SK-N-SH (cell line): ENCODE data around the gene TRAK1. TPM values are rescaled to one million over a fixed set of nuclear protein-coding genes. Genes with fewer than 3 reads are reported as not detected.

ENCODE experiments used
- CTCF ChIA-PET: fragments of 300-600, 350-600 bp; formaldehyde crosslinking; extraction: SDS; loops from one replicate; lab custom pipeline; 2021; lab: Yijun Ruan, JAX
- POLR2A ChIA-PET: fragments of 350-600 bp; sonication (Branson Sonifier 250); formaldehyde crosslinking; extraction: SDS; loops from one replicate; lab custom pipeline; 2020; ENCODE audit warnings: antibody characterized with exemption, inconsistent platforms; lab: Yijun Ruan, JAX
- DNase-seq: peaks from one replicate; pipeline ENCODE4 v3.0.0; 2012
- H2AFZ ChIP-seq: fragments of 200-600 bp; sonication (generic); 2 replicates; pipeline ENCODE4 v1.8.1; 2016; ENCODE audit warnings: antibody characterized with exemption, mild to moderate bottlenecking, low read depth
- H3F3A ChIP-seq: fragments of 200-600 bp; sonication (generic); replicated peaks from 2 replicates; pipeline ENCODE3; 2016; ENCODE audit warnings: antibody characterized with exemption, mild to moderate bottlenecking; ENCODE audit not compliant: insufficient read depth
- H3K27ac ChIP-seq, 2 experiments: fragments of 200-500 bp in 1 of 2; fragments of 200-600 bp in 1 of 2; sonication (Bioruptor generic) in 1 of 2; sonication (generic), shearing (Covaris generic) in 1 of 2; 2 replicates each; pipeline versions ENCODE4 v1.5.1 to v1.6.1; 2014 to 2016; ENCODE audit warnings: low read depth in 2 of 2, inconsistent platforms in 1 of 2, low read length in 1 of 2, mild to moderate bottlenecking in 1 of 2, mixed read lengths in 1 of 2
- H3K27me3 ChIP-seq: fragments of 200-600 bp; sonication (generic), shearing (Covaris generic); 2 replicates; pipeline ENCODE4 v1.6.1; 2016; ENCODE audit warnings: mixed run types; ENCODE audit not compliant: insufficient read depth
- H3K36me3 ChIP-seq, 2 experiments: fragments of 200-500 bp in 1 of 2; fragments of 200-600 bp in 1 of 2; sonication (Bioruptor generic) in 1 of 2; sonication (generic) in 1 of 2; replicated peaks in 1 of 2; 2 replicates each; pipeline versions ENCODE3 to v1.5.1; 2014 to 2016; ENCODE audit warnings: low read length in 1 of 2, mild to moderate bottlenecking in 1 of 2; ENCODE audit not compliant: insufficient read depth in 2 of 2, control insufficient read depth in 1 of 2
- H3K4me1 ChIP-seq, 2 experiments: fragments of 200-500 bp in 1 of 2; fragments of 200-600 bp in 1 of 2; sonication (Bioruptor generic) in 1 of 2; sonication (generic), shearing (Covaris generic) in 1 of 2; 2 replicates each; pipeline versions ENCODE4 v1.5.1 to v1.6.1; 2014 to 2016; ENCODE audit warnings: low read depth in 1 of 2, low read length in 1 of 2, mixed run types in 1 of 2; ENCODE audit not compliant: insufficient read depth in 2 of 2, control insufficient read depth in 1 of 2
- H3K4me2 ChIP-seq: fragments of 200-600 bp; sonication (generic), shearing (Covaris generic); 2 replicates; pipeline ENCODE4 v1.6.1; 2017; ENCODE audit warnings: mixed run types
- H3K4me3 ChIP-seq, 2 experiments: fragments of 200-500 bp in 1 of 2; fragments of 200-600 bp in 1 of 2; sonication (Bioruptor generic) in 1 of 2; sonication (generic), shearing (Covaris generic) in 1 of 2; 2 replicates each; pipeline versions ENCODE4 v1.5.1 to v1.8.1; 2014 to 2016; ENCODE audit warnings: low read depth in 2 of 2, inconsistent platforms in 1 of 2, low read length in 1 of 2, mild to moderate bottlenecking in 1 of 2, mixed read lengths in 1 of 2, moderate library complexity in 1 of 2
- H3K79me2 ChIP-seq: fragments of 200-600 bp; sonication (generic); 2 replicates; pipeline ENCODE4 v1.8.1; 2017; ENCODE audit warnings: mild to moderate bottlenecking; ENCODE audit not compliant: insufficient read depth
- H3K9ac ChIP-seq: fragments of 200-600 bp; sonication (generic); 2 replicates; pipeline ENCODE4 v1.6.1; 2017; ENCODE audit warnings: mixed run types
- H3K9me2 ChIP-seq: fragments of 200-600 bp; sonication (generic); 2 replicates; pipeline ENCODE4 v1.6.1; 2017; ENCODE audit warnings: mixed run types
- H3K9me3 ChIP-seq: fragments of 200-600 bp; sonication (generic); 2 replicates; pipeline ENCODE4 v1.6.1; 2017; ENCODE audit warnings: mixed run types, mild to moderate bottlenecking, moderate library complexity
- H4K20me1 ChIP-seq: fragments of 200-600 bp; sonication (generic); 2 replicates; pipeline ENCODE4 v1.6.1; 2017; ENCODE audit warnings: mild to moderate bottlenecking, mixed run types; ENCODE audit not compliant: insufficient read depth
- CHD2 ChIP-seq: fragments of 150-350 bp; IDR thresholded peaks from 2 replicates; pipeline ENCODE4 v1.6.1; 2018; ENCODE audit warnings: low read length; ENCODE audit not compliant: partially characterized antibody
- ELF1 ChIP-seq: IDR thresholded peaks from 2 replicates; pipeline ENCODE4 v1.4.0; 2012
- FOXJ3 ChIP-seq: sonication (generic); formaldehyde crosslinking; IDR thresholded peaks from 2 replicates; pipeline ENCODE4 v1.5.1; 2020; ENCODE audit warnings: mild to moderate bottlenecking, missing genetic modification reagents
- GABPA ChIP-seq: IDR thresholded peaks from 2 replicates; pipeline ENCODE4 v1.4.0; 2012; ENCODE audit warnings: low read depth, mild to moderate bottlenecking
- JUND ChIP-seq: IDR thresholded peaks from 2 replicates; pipeline ENCODE4 v1.4.0; 2012
- MEF2A ChIP-seq: IDR thresholded peaks from 2 replicates; pipeline ENCODE4 v1.4.0; 2012; ENCODE audit warnings: low read depth, borderline replicate concordance
- NFIC ChIP-seq: IDR thresholded peaks from 2 replicates; pipeline ENCODE4 v1.4.0; 2012; ENCODE audit warnings: borderline replicate concordance
- RAD21 ChIP-seq: IDR thresholded peaks from 2 replicates; pipeline ENCODE4 v1.6.1; 2012; ENCODE audit warnings: mild to moderate bottlenecking, low read length
- SIN3A ChIP-seq: IDR thresholded peaks from 2 replicates; pipeline ENCODE4 v1.6.1; 2012; ENCODE audit warnings: low read depth, mild to moderate bottlenecking, low read length, moderate library complexity, borderline replicate concordance
- SMC3 ChIP-seq: IDR thresholded peaks from 2 replicates; pipeline ENCODE4 v1.6.1; 2012; ENCODE audit warnings: low read depth, low read length, improper control_type of control experiment
- TCF12 ChIP-seq: IDR thresholded peaks from 2 replicates; pipeline ENCODE4 v1.4.0; 2012
- USF1 ChIP-seq: IDR thresholded peaks from 2 replicates; pipeline ENCODE4 v1.4.0; 2012; ENCODE audit warnings: low read depth, borderline replicate concordance
- ZBTB33 ChIP-seq: IDR thresholded peaks from 2 replicates; pipeline ENCODE4 v1.4.0; 2012; ENCODE audit warnings: low read depth, borderline replicate concordance
- WGBS: methylation state at CpG from one replicate; pipeline ENCODE4 v1.1.6; 2017; ENCODE audit warnings: low lambda C conversion rate; 5-methylcytosine and 5-hydroxymethylcytosine counted together
- polyA plus RNA-seq, 3 experiments: library from polyadenylated mRNA; depleted of rRNA; stranded (reverse); fragments of >200 nt; gene quantifications; 2 replicates each; pipeline ENCODE4 v1.2.3, GENCODE V29; 2012
- TF ChIP-seq, protein P1 (sequence below): fragments of 150-350 bp; IDR thresholded peaks from 2 replicates; pipeline ENCODE4 v1.6.1; 2017; ENCODE audit warnings: antibody characterized with exemption, low read length, low read depth, borderline replicate concordance
- TF ChIP-seq, protein P2 (sequence below): fragments of 150-350 bp; IDR thresholded peaks from 2 replicates; pipeline ENCODE4 v1.6.1; 2016; ENCODE audit warnings: mild to moderate bottlenecking, low read depth, low read length
- TF ChIP-seq, protein P3 (sequence below): fragments of 200-600 bp; sonication (generic); IDR thresholded peaks from 2 replicates; pipeline ENCODE4 v1.6.1; 2017; ENCODE audit warnings: antibody characterized with exemption, mild to moderate bottlenecking, moderate library complexity

TRAK1 gene
- polyA plus RNA-seq, 1 of the 3 experiments (the other 2 are of a cell fraction): 12.5 TPM

- H2AFZ ChIP-seq: no peak overlapping the region
- no peak for TF ChIP-seq TCF12
- TF ChIP-seq FOXJ3: no peak
- TF ChIP-seq USF1: no peak
- no peak for TF ChIP-seq GABPA
- TF ChIP-seq NFIC: no peak
- no peak for TF ChIP-seq JUND
- TF ChIP-seq, protein P1, sequence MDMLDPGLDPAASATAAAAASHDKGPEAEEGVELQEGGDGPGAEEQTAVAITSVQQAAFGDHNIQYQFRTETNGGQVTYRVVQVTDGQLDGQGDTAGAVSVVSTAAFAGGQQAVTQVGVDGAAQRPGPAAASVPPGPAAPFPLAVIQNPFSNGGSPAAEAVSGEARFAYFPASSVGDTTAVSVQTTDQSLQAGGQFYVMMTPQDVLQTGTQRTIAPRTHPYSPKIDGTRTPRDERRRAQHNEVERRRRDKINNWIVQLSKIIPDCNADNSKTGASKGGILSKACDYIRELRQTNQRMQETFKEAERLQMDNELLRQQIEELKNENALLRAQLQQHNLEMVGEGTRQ: no peak
- no peak for TF ChIP-seq CHD2
- TF ChIP-seq RAD21: no peak
- TF ChIP-seq, protein P2, sequence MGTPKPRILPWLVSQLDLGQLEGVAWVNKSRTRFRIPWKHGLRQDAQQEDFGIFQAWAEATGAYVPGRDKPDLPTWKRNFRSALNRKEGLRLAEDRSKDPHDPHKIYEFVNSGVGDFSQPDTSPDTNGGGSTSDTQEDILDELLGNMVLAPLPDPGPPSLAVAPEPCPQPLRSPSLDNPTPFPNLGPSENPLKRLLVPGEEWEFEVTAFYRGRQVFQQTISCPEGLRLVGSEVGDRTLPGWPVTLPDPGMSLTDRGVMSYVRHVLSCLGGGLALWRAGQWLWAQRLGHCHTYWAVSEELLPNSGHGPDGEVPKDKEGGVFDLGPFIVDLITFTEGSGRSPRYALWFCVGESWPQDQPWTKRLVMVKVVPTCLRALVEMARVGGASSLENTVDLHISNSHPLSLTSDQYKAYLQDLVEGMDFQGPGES: no peak
- TF ChIP-seq SMC3: no peak
- no peak for TF ChIP-seq MEF2A
- no peak for TF ChIP-seq ELF1
- no peak for TF ChIP-seq ZBTB33
- TF ChIP-seq, all 33 proteins: peak for 0
- H3F3A ChIP-seq: peaks cover 7% of the 10 kb centered on the region
- H3K79me2 ChIP-seq: no peaks in the 10 kb centered on the region
- no peak overlapping the region for H3K4me2 ChIP-seq
- no peak overlapping the region for H3K27ac ChIP-seq
- no peak for DNase-seq
- no peaks in the 10 kb centered on the region for H3K9me3 ChIP-seq
- peaks cover 7 to 31% of the 10 kb centered on the region in 2 experiments for H3K36me3 ChIP-seq
- no peaks in the 10 kb centered on the region for H3K9me2 ChIP-seq
- H3K27me3 ChIP-seq: no peaks in the 10 kb centered on the region
- no peak overlapping the region for H3K4me3 ChIP-seq
- WGBS: 88% methylated on average over 5 of the region's 6 CpGs
- no peak overlapping the region for H3K9ac ChIP-seq
- ChIA-PET POLR2A (no interaction called here), CTCF (interaction anchor here (0.8 to 1.1 kb wide), 3 partner anchors 16 to 34 kb away, joined by 4 to 8 read pairs (median 6); no protein-coding TSS in a partner anchor)
- H4K20me1 ChIP-seq: no peaks in the 10 kb centered on the region
- H3K4me1 ChIP-seq: no peaks in the 10 kb centered on the region; a peak in 1 of 4 replicates
These were observed 122.3 kb downstream of the TRAK1 start for GRCh38 chr3:42213417-42213816.

DNA sequence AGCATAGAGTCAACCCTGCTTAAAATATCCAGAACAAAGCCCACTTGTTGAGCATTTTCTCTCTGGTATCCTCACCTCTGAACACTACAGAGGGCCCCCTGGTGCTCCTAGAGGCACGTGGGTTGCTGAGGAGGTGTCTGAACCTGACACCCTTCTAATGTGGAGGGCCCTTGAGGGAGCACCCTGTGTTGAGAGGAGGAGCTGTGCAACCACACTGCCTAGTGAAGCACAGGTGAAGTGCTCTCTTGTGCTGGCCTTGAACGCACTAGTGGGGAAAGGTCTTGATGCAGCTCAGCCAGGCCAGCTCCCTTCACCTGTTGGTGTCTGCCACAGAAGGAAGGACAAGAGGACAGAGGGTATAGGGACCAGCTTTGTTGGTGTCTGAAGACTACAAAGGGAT is 122.9 kb downstream of the TRAK1 start:
- CTCF ChIA-PET: interaction anchor here (0.9 to 2.0 kb wide), 4 partner anchors 10 to 33 kb away, joined by 3 to 12 read pairs (median 6); no protein-coding TSS in a partner anchor
- Histone ChIP-seq H3K27me3 (no peaks in the 10 kb centered on the region), H2AFZ (no peak overlapping the region), H3K27ac (peak overlapping the region in 1 of 2 experiments; percentile 75; a peak in 1 of 4 replicates), H3K36me3 (peaks cover under 1 to 29% of the 10 kb centered on the region in 2 experiments), H3K9ac (no peak overlapping the region), H3K9me2 (no peaks in the 10 kb centered on the region), H3K79me2 (no peaks in the 10 kb centered on the region), H3K4me2 (0 out of 2 replicates have a peak overlapping the region, but pooled peaks have one; percentile 34), H3F3A (peaks cover 7% of the 10 kb centered on the region), H3K4me3 (no peak overlapping the region), H3K9me3 (no peaks in the 10 kb centered on the region), H3K4me1 (no peaks in the 10 kb centered on the region; a peak in 1 of 4 replicates), H4K20me1 (no peaks in the 10 kb centered on the region)
- POLR2A ChIA-PET: no interaction called here
- DNase-seq: no peak
- TF ChIP-seq JUND: no peak
- no peak for TF ChIP-seq SIN3A
- TF ChIP-seq, protein P3, sequence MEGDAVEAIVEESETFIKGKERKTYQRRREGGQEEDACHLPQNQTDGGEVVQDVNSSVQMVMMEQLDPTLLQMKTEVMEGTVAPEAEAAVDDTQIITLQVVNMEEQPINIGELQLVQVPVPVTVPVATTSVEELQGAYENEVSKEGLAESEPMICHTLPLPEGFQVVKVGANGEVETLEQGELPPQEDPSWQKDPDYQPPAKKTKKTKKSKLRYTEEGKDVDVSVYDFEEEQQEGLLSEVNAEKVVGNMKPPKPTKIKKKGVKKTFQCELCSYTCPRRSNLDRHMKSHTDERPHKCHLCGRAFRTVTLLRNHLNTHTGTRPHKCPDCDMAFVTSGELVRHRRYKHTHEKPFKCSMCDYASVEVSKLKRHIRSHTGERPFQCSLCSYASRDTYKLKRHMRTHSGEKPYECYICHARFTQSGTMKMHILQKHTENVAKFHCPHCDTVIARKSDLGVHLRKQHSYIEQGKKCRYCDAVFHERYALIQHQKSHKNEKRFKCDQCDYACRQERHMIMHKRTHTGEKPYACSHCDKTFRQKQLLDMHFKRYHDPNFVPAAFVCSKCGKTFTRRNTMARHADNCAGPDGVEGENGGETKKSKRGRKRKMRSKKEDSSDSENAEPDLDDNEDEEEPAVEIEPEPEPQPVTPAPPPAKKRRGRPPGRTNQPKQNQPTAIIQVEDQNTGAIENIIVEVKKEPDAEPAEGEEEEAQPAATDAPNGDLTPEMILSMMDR: no peak
- WGBS: 100% methylated on average over 1 of the region's 2 CpGs
